ENCODE measurements around the gene SDHB.

- TF ChIP-seq, protein P1, sequence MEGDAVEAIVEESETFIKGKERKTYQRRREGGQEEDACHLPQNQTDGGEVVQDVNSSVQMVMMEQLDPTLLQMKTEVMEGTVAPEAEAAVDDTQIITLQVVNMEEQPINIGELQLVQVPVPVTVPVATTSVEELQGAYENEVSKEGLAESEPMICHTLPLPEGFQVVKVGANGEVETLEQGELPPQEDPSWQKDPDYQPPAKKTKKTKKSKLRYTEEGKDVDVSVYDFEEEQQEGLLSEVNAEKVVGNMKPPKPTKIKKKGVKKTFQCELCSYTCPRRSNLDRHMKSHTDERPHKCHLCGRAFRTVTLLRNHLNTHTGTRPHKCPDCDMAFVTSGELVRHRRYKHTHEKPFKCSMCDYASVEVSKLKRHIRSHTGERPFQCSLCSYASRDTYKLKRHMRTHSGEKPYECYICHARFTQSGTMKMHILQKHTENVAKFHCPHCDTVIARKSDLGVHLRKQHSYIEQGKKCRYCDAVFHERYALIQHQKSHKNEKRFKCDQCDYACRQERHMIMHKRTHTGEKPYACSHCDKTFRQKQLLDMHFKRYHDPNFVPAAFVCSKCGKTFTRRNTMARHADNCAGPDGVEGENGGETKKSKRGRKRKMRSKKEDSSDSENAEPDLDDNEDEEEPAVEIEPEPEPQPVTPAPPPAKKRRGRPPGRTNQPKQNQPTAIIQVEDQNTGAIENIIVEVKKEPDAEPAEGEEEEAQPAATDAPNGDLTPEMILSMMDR (IDR thresholded peaks at IDR 0.05): no peak
- no peak for TF ChIP-seq POLR2A (IDR thresholded peaks at IDR 0.05)
Observed at GRCh38 chr1:17071794-17072193, 18.0 kb upstream of the SDHB start.

Measured in right lobe of liver (tissue), 4 donors.